Stimulated activated naive CD8-positive, alpha-beta T cell treated with anti-CD3 and anti-CD28 coated beads, Interleukin-15, Interleukin-2, amounts not matched to agents 100 ng/mL and 50 ng/mL, for 24 hours (primary cell): ENCODE measurements around the gene CFAP53.

Experiments used
- H3K27ac Mint-ChIP-seq: one replicate; pipeline ENCODE4 v1.8.0; 2021; ENCODE audit warnings: mild to moderate bottlenecking, mixed read lengths
- H3K27me3 Mint-ChIP-seq: one replicate; pipeline ENCODE4 v1.8.0; 2021; ENCODE audit warnings: mixed read lengths
- H3K36me3 Mint-ChIP-seq: one replicate; pipeline ENCODE4 v1.8.0; 2021; ENCODE audit warnings: low read depth, mixed read lengths
- H3K4me1 Mint-ChIP-seq: one replicate; pipeline ENCODE4 v1.8.0; 2021; ENCODE audit warnings: low read depth, mixed read lengths
- H3K4me3 Mint-ChIP-seq: one replicate; pipeline ENCODE4 v1.8.0; 2021; ENCODE audit warnings: mild to moderate bottlenecking, mixed read lengths
- H3K9me3 Mint-ChIP-seq: one replicate; pipeline ENCODE4 v1.8.0; 2021; ENCODE audit warnings: mixed read lengths

Gene CFAP53

GRCh38 chr18:50196261-50196660 is 70.0 kb downstream of the CFAP53 start:
- H3K4me3 Mint-ChIP-seq: no peak overlapping the region
- no peaks in the 10 kb centered on the region for H3K9me3 Mint-ChIP-seq
- H3K27me3 Mint-ChIP-seq: peaks cover 81% of the 10 kb centered on the region
- no peak overlapping the region for H3K27ac Mint-ChIP-seq
- peaks cover 11% of the 10 kb centered on the region for H3K4me1 Mint-ChIP-seq
- H3K36me3 Mint-ChIP-seq: no peaks in the 10 kb centered on the region

- Mint-ChIP-seq H3K27ac (no peak overlapping the region), H3K4me1 (peaks cover 11% of the 10 kb centered on the region), H3K27me3 (peaks cover 81% of the 10 kb centered on the region), H3K9me3 (no peaks in the 10 kb centered on the region), H3K4me3 (peak overlapping the region; percentile 46), H3K36me3 (no peaks in the 10 kb centered on the region)
These were observed 70.6 kb downstream of the CFAP53 start for GRCh38 chr18:50195689-50196088.

DNA sequence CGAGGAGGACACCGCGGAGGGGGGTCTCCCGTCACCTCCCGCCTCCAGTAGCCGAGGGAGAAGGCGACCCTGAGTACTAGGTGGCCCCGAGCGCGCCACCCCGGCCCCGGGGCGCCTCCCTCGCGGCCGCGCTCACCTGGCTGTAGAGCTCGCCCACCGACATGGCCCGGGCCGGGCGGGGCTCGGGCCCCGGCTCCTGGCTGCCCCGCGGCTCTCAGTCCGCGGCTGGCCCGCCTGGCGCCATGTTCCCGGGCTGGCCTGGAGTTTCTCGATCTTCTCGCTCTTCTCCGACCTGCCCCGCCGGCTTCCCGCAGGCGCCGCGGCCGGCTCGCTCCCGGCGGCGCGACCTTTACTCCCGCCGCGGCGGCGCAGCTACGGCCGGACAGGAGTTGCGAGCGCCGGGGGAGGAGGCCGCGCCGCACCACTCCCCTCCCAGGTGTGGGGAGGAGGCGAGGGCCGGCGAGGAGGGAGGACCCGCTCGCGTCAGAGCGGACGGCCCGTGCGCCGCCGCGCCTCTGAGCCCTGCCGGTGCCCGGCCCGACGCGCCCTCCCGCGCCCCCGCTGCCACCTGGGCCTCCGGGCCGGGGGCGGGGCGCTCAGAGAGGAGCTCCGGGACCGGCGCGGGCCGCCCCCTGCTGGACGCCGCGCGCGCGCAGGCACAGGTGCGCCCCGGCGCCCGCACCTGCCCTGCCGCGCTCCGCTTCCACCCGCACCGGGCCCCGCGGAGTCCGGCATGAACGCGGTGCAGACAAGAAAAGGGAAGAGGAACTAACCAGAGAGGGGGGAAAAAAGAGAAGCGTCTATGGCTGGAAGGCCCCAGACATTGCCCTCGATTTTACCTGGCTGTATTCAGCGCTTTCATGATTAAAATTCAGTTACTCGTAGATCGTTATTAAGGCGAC is 71.4 kb downstream of the CFAP53 start, which contains the start of gene MYO5B:
Gene MYO5B (minus strand): TSS at position 517 of the 902 bp plus-strand sequence. CDS start 354 bp downstream, at position 163.
- Mint-ChIP-seq H3K9me3 (no peaks in the 10 kb centered on the region), H3K4me1 (peaks cover 16% of the 10 kb centered on the region), H3K4me3 (peak within 1 kb of the TSS; percentile 46), H3K27ac (no peak within 1 kb of the TSS), H3K36me3 (no peaks in the 10 kb centered on the region), H3K27me3 (peaks cover 79% of the 10 kb centered on the region)

DNA sequence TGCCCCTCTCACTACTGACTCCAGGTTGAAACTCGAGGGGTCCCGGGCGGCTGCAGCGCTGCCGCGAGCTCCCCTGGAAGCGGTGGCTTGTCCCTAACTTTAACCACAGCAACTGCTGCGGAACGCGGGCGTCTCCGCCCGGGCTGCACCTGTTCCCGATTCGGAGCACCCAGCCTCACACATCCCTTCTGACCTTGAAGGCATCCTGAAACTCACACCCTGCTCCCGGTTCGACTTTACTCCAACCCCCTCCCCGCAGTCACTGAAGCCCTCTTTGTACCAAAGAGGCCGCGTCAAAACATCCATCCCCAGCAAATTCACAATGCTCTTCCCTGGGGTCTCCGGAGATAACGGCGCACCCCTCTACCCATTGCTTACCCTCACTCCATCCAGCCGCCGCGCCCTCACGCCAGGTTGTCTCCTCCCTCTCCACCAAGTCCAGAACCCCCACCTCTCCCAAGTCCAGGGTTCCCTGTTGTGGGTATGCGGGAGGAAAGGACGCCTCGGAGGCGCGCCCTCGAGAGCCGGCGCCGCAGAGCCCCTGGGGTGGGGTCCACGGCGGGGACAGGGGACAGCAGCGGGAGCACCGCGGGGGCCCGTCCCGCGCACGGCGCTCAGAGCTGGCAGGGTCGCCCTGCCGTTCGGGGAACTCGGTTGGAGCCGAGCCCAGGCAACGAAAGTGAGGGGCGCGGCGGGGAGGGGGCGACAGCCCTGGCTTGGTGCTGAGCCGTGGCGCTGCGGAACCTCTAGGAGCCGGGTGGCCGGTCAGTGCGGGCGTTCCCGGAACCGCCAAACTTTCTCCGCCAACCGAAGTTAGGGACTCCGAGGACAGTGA is 72.3 kb downstream of the CFAP53 start:
- Mint-ChIP-seq H3K27me3 (peaks cover 81% of the 10 kb centered on the region), H3K27ac (no peak overlapping the region), H3K4me3 (peak overlapping the region; percentile 42), H3K4me1 (peaks cover 24% of the 10 kb centered on the region), H3K9me3 (no peaks in the 10 kb centered on the region), H3K36me3 (no peaks in the 10 kb centered on the region)

- Mint-ChIP-seq H3K36me3 (no peaks in the 10 kb centered on the region), H3K27ac (no peak overlapping the region), H3K9me3 (no peaks in the 10 kb centered on the region), H3K4me1 (peaks cover 28% of the 10 kb centered on the region), H3K27me3 (peaks cover 79% of the 10 kb centered on the region), H3K4me3 (no peak overlapping the region)
These were observed 73.1 kb downstream of the CFAP53 start for GRCh38 chr18:50192995-50193795.

GRCh38 chr18:50190926-50191325 is 75.4 kb downstream of the CFAP53 start:
- Mint-ChIP-seq H3K36me3 (no peaks in the 10 kb centered on the region), H3K27ac (no peak overlapping the region), H3K27me3 (peaks cover 77% of the 10 kb centered on the region), H3K9me3 (no peaks in the 10 kb centered on the region), H3K4me3 (no peak overlapping the region), H3K4me1 (peaks cover 28% of the 10 kb centered on the region)

- Mint-ChIP-seq H3K27ac (no peak overlapping the region), H3K27me3 (peaks cover 70% of the 10 kb centered on the region), H3K4me1 (peaks cover 22% of the 10 kb centered on the region), H3K36me3 (no peaks in the 10 kb centered on the region), H3K4me3 (no peak overlapping the region), H3K9me3 (no peaks in the 10 kb centered on the region)
These were observed 76.1 kb downstream of the CFAP53 start for GRCh38 chr18:50190236-50190635.

DNA sequence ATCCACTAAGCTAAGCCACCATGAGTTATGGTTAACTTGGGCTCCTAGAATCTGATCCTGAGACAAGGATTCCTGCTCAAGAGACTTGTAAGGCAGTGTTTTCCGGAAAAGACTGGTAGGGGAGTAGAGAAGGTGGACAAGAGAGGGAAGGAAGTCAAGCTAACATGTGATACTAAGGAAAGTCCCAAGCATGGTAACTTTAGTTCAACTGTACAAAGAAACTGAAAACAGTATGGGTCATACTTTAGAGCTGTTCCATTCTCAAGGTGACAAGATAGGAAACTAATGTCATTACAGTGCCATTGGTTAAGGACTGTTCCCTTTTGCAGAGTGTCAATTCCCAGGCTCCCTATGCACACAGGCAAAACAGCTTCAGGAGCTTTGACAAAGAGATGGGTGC is 77.1 kb downstream of the CFAP53 start:
- Mint-ChIP-seq H3K36me3 (no peaks in the 10 kb centered on the region), H3K4me1 (peaks cover 22% of the 10 kb centered on the region), H3K27ac (no peak overlapping the region), H3K4me3 (no peak overlapping the region), H3K9me3 (no peaks in the 10 kb centered on the region), H3K27me3 (peaks cover 72% of the 10 kb centered on the region)

DNA sequence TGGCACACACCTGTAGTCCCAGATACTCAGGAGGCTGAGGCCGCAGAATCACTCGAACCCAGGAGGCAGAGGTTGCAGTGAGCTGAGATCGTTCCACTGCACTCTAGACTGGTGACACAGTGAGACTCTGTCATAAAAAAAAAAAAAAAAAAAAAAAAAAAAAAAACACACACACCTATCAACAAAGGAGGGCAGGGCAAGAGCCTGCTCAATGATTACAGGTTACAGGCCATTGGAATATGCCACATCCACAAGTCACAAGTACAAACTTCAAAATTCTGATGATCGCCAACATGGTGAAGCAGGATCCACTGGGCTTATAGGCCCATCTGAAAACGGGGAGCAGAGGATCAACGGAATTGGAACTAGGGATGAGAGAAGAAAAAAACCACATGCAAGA is 77.6 kb downstream of the CFAP53 start:
- Mint-ChIP-seq H3K27ac (no peak overlapping the region), H3K27me3 (peaks cover 72% of the 10 kb centered on the region), H3K4me1 (peaks cover 17% of the 10 kb centered on the region), H3K4me3 (no peak overlapping the region), H3K9me3 (no peaks in the 10 kb centered on the region), H3K36me3 (no peaks in the 10 kb centered on the region)

DNA sequence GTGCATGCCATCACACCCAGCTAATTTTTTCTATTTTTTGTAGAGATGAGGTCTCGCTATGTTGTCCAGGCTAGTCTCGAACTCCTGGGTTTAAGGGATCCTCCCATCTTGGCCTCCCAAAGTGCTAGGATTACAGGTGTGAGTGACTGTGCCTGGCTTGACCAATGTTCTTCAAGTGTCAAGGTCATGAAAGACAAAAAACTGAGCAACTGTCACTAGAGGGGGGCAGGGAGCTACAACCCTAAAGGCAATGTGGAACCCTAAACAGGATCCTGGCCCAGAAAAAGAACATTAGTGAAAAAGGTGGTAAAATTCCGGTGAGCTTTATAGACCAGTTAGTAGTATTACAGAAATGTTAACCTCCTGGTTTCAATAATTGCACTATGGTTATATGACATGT is 78.6 kb downstream of the CFAP53 start:
- peaks cover 64% of the 10 kb centered on the region for H3K27me3 Mint-ChIP-seq
- H3K9me3 Mint-ChIP-seq: no peaks in the 10 kb centered on the region
- H3K4me3 Mint-ChIP-seq: no peak overlapping the region
- peaks cover 17% of the 10 kb centered on the region for H3K4me1 Mint-ChIP-seq
- no peak overlapping the region for H3K27ac Mint-ChIP-seq
- H3K36me3 Mint-ChIP-seq: no peaks in the 10 kb centered on the region

GRCh38 chr18:50186385-50186784 is 79.9 kb downstream of the CFAP53 start:
- Mint-ChIP-seq H3K9me3 (no peaks in the 10 kb centered on the region), H3K36me3 (no peaks in the 10 kb centered on the region), H3K27me3 (peaks cover 58% of the 10 kb centered on the region), H3K27ac (no peak overlapping the region), H3K4me3 (no peak overlapping the region), H3K4me1 (peaks cover 17% of the 10 kb centered on the region)

GRCh38 chr18:50183556-50183955 is 82.7 kb downstream of the CFAP53 start:
- H3K27me3 Mint-ChIP-seq: peaks cover 38% of the 10 kb centered on the region
- no peaks in the 10 kb centered on the region for H3K36me3 Mint-ChIP-seq
- H3K4me1 Mint-ChIP-seq: no peaks in the 10 kb centered on the region
- no peaks in the 10 kb centered on the region for H3K9me3 Mint-ChIP-seq
- H3K27ac Mint-ChIP-seq: no peak overlapping the region
- H3K4me3 Mint-ChIP-seq: no peak overlapping the region

DNA sequence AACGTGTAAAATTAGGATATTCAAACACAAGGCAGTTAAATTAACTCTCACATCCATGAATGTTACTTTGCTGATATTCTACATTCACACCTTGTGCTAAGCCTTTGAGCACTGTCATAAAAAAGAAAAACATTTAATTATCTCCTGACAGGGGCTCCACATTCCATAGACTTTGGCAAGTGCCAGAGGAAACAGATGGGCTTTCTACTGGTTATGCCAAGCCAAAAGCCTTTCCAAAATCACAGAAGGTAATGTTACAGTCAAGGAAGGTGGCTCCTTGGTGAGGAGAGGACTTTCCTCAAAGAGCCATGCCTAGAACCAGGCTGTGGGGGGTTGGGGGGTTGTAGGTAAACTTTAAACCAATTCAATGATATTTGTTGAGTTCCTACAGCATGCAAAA is 83.8 kb downstream of the CFAP53 start:
- Mint-ChIP-seq H3K4me1 (no peaks in the 10 kb centered on the region), H3K27me3 (peaks cover 39% of the 10 kb centered on the region), H3K9me3 (no peaks in the 10 kb centered on the region), H3K36me3 (no peaks in the 10 kb centered on the region), H3K4me3 (no peak overlapping the region), H3K27ac (no peak overlapping the region)

DNA sequence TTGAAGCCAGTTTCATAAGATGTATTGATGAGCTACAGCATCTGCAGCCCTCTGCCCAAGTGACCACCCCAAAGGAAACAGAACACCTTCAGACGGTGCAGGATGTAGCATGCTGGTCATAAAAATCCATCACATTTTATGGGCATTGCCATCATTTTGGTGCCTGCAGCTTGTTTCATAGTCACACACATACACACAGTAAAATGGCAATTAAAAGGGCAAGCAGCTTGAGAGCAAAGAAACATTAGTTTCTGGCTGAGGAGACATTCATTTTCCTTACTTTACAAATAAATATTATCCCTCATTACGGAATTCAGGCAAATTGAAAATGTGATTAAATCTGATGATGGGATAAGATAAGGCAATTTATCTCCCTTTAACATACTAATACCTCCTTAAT is 84.7 kb downstream of the CFAP53 start:
- Mint-ChIP-seq H3K4me3 (no peak overlapping the region), H3K27ac (no peak overlapping the region), H3K4me1 (no peaks in the 10 kb centered on the region), H3K36me3 (no peaks in the 10 kb centered on the region), H3K9me3 (no peaks in the 10 kb centered on the region), H3K27me3 (peaks cover 37% of the 10 kb centered on the region)
